Tibial artery (tissue), 4 donors: Measurements from ENCODE around the gene IGFBP4.

Experiments used
- DNase-seq, 2 donors: peaks; one replicate each; pipeline ENCODE4 v3.0.0-alpha.2; 2019
- H3K27ac ChIP-seq, 2 donors: fragments of 200-600 bp; sonication (generic) in 1 of 2; 1 replicate in 1 of 2; 2 replicates in 1 of 2; pipeline ENCODE4 v1.5.1; 2018 to 2019; ENCODE audit warnings: mild to moderate bottlenecking in 1 of 2
- H3K27me3 ChIP-seq, 2 donors: fragments of 200-600 bp; sonication (generic) in 1 of 2; one replicate each; pipeline versions ENCODE4 v1.5.1 to v1.6.0; 2016 to 2019
- H3K36me3 ChIP-seq, 3 donors: fragments of 200-600 bp; sonication (generic) in 2 of 3; one replicate each; pipeline ENCODE4 v1.5.1; 2016 to 2019; ENCODE audit warnings: mild to moderate bottlenecking in 2 of 3
- H3K4me1 ChIP-seq, 4 donors: fragments of 200-600 bp; sonication (generic) in 2 of 4; 1 replicate in 3 of 4; 2 replicates in 1 of 4; pipeline ENCODE4 v1.5.1; 2016 to 2019
- H3K4me3 ChIP-seq, 2 donors: fragments of 200-600 bp; sonication (generic) in 1 of 2; 1 replicate in 1 of 2; 2 replicates in 1 of 2; pipeline ENCODE4 v1.5.1; 2018 to 2019; ENCODE audit warnings: mild to moderate bottlenecking in 2 of 2
- H3K9me3 ChIP-seq, 3 donors: fragments of 200-600 bp; sonication (generic) in 1 of 3; one replicate each; pipeline ENCODE4 v1.5.1; 2016 to 2019
- intact Hi-C: fragments of 100-400 bp; cut with DNase I; formaldehyde crosslinking; loops from one replicate; pipeline ENCODE4 v1.15.0; 2023; ENCODE audit warnings: low total_unique reads
- TF ChIP-seq, protein P1 (sequence below), 2 experiments: fragments of 200-600 bp in 1 of 2; fragments of 450-650 bp in 1 of 2; IDR thresholded peaks; one replicate each; pipeline ENCODE4 v1.5.1; 2017 to 2019; ENCODE audit warnings: antibody characterized with exemption in 2 of 2, mild to moderate bottlenecking in 1 of 2, moderate library complexity in 1 of 2

IGFBP4 gene

DNA sequence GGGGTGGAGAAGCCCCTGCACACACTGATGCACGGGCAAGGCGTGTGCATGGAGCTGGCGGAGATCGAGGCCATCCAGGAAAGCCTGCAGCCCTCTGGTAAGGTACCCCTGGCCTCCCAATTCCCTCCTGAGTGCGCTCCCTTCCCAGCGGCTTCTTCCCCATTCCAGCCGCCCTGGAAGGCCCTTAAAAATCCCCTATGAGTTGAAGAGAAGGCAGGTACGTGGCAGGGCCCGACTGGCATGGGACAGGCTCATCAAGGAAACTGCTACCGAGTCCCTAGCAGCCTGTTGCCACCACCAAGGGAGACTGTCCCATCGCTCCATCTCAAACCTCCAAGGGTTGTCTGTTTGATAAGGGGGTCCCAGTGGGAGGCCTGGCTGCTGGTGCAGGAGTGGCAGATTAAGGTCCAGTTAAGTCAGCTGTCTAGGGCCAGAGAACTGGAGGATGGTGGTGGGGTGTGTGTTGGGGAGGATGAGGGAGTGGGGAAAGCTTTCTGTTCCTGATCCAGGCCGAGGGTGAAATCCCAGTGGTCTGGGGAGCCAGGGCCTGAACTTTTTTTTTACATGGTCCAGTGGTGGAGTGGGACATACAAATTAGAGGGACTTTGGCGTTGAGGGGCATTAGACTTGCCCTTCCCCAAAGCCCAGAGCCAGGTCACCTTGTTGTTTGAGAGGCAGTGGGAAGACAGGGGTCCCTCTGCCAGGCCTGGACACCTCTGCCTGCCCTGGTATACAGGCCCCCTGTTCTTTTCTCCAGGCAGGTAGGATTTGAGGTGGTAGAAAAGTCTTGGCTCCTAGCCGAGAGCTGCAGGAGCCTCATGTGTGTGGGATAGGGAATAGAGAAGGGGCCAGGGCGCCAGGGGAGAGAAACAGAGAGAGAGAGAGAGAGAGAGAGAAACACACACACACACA, 994 bp downstream of the IGFBP4 start:
- Histone ChIP-seq H3K4me1 (peaks cover 0 to 66% (median 53%) of the 10 kb centered on the region in 4 donors), H3K27me3 (no peaks in the 10 kb centered on the region), H3K36me3 (no peaks in the 10 kb centered on the region), H3K27ac (peak overlapping the region; percentile 94), H3K4me3 (peak overlapping the region; percentile 59 to 67), H3K9me3 (no peaks in the 10 kb centered on the region)
- DNase-seq: no peak
- TF ChIP-seq, protein P1, sequence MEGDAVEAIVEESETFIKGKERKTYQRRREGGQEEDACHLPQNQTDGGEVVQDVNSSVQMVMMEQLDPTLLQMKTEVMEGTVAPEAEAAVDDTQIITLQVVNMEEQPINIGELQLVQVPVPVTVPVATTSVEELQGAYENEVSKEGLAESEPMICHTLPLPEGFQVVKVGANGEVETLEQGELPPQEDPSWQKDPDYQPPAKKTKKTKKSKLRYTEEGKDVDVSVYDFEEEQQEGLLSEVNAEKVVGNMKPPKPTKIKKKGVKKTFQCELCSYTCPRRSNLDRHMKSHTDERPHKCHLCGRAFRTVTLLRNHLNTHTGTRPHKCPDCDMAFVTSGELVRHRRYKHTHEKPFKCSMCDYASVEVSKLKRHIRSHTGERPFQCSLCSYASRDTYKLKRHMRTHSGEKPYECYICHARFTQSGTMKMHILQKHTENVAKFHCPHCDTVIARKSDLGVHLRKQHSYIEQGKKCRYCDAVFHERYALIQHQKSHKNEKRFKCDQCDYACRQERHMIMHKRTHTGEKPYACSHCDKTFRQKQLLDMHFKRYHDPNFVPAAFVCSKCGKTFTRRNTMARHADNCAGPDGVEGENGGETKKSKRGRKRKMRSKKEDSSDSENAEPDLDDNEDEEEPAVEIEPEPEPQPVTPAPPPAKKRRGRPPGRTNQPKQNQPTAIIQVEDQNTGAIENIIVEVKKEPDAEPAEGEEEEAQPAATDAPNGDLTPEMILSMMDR (IDR thresholded peaks at IDR 0.05): peak in 1 of 2 experiments; percentile 0
- intact Hi-C loops: loop anchor here (5.0 kb wide), 2 partner anchors 88 to 113 kb away; no protein-coding TSS in a partner anchor

DNA sequence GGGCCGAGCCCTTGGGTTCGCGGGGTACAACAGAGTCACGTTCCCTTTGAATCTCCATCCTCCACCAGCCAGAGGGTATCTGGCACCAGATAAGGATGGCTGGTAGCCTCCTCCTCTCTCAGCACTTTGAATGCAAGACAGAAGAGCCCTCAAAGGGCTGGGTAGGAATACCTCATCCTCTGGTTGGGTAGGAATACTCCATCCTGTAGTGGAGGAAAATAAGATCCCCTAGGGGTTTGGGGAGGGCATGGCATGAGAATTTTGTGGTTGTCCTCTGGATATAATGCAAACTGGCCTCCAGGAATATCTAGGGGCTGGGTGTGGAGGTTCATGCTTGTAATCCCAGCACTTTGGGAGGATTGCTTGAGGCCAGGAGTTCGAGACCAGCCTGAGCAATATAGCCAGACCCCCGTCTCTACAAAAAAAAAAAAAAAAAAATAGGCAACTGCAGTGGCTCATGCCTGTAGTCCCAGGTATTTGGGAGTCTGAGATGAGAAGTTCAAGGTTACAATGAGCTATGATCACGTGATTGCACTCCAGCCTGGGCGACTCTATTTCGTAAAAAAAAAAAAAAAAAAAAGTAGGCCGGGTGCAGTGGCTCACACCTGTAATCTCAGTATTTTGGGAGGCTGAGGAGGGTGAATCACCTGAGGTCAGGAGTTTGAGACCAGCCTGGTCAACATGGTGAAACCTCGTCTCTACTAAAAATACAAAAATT, 2.7 kb downstream of the IGFBP4 start:
- no peaks in the 10 kb centered on the region for H3K27me3 ChIP-seq
- H3K9me3 ChIP-seq: no peaks in the 10 kb centered on the region
- H3K36me3 ChIP-seq: no peaks in the 10 kb centered on the region
- DNase-seq: no peak
- TF ChIP-seq, protein P1 (IDR thresholded peaks at IDR 0.05): peak; percentile 6 to 14
- H3K4me1 ChIP-seq: peaks cover 0 to 82% (median 65%) of the 10 kb centered on the region in 4 donors
- intact Hi-C loops: no loop called here
- peak overlapping the region; percentile 59 to 67 for H3K4me3 ChIP-seq
- peak overlapping the region; percentile 94 for H3K27ac ChIP-seq

DNA sequence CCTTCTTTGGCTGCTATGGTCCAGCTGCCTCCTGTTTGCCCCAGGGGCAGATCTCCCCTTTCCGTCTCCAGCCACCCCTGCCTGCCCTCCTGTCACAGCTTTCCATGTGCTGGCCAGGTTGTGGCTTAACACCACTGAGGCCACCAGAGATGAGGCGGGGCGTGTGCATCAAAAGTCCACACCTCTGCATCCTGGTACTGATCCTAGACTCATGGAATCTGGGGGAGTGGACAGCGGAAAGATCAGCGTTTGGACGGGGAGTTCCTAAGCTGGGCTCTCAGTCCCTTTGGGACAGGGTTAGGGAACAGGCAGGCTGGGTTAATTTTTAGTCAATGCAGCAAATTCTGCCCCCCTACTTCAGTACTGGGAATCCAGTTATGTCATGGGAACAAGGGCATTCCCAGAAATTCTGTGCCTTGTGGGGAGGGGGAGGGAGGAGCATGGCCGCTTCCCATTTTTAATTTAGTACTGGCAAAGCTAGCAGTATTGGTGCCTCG, 3.9 kb downstream of the IGFBP4 start:
- Histone ChIP-seq H3K4me3 (peak overlapping the region; percentile 4 to 67), H3K27ac (peak overlapping the region; percentile 80 to 94), H3K27me3 (no peaks in the 10 kb centered on the region), H3K9me3 (no peaks in the 10 kb centered on the region), H3K4me1 (peaks cover 0 to 92% (median 73%) of the 10 kb centered on the region in 4 donors), H3K36me3 (no peaks in the 10 kb centered on the region)
- TF ChIP-seq, protein P1 (IDR thresholded peaks at IDR 0.05): no peak
- intact Hi-C loops: no loop called here
- DNase-seq: no peak

DNA sequence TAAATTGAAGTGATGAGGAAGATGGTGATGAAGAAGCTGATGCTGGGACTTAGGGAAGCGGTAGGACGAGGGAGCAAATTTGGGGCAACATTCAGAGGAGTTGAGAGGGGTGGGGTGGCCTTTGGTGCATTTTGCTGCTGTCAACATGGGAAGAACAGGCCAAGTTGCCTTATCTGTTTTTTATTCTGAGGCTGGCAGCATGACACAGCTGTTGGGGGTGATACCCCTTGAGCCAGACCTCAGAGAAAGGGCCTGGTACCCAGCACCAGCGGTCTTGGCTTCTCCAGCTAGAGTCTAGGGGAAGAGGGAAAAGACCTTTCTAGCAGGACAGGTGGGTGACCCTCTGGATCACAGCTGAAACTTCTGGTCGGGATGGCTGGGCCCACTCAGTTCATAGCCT, 4.6 kb downstream of the IGFBP4 start:
- no peaks in the 10 kb centered on the region for H3K9me3 ChIP-seq
- H3K4me1 ChIP-seq: peaks cover 0 to 92% (median 73%) of the 10 kb centered on the region in 4 donors
- H3K27ac ChIP-seq: peak overlapping the region; percentile 80 to 94
- no peak for DNase-seq
- intact Hi-C loops: no loop called here
- TF ChIP-seq, protein P1 (IDR thresholded peaks at IDR 0.05): no peak
- H3K36me3 ChIP-seq: peaks cover 0 to 4% (median 3%) of the 10 kb centered on the region in 3 donors
- H3K4me3 ChIP-seq: peak overlapping the region in 1 of 2 donors; percentile 67
- no peaks in the 10 kb centered on the region for H3K27me3 ChIP-seq

DNA sequence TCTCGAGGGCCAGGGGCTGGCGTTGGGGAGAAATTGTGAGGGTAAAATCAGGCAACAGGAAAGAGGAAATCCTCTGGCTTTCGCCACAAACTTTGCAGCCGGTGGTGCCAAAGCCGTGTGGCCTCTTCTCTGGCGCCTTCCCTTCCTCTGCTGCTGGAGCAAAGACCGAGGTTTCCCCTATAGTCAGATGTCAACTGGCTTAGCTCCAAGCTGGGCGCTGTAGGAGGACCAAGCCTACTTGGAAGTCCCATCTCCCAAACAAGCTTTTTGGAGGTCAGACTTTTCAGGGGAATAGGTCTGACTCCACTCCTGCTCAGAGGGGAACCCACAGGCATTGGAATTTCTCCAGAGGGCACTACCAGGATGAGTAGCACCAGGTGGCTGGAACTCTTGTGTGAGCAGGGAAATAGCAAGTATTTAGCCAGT, 5.0 kb downstream of the IGFBP4 start:
- H3K36me3 ChIP-seq: peaks cover 0 to 8% (median 7%) of the 10 kb centered on the region in 3 donors
- peaks cover 0 to 94% (median 77%) of the 10 kb centered on the region in 4 donors for H3K4me1 ChIP-seq
- TF ChIP-seq, protein P1 (IDR thresholded peaks at IDR 0.05): no peak
- peak overlapping the region in 1 of 2 donors; percentile 67 for H3K4me3 ChIP-seq
- no peaks in the 10 kb centered on the region for H3K9me3 ChIP-seq
- intact Hi-C loops: no loop called here
- peak; percentile 75 to 83 for DNase-seq
- H3K27me3 ChIP-seq: no peaks in the 10 kb centered on the region
- peak overlapping the region; percentile 80 to 94 for H3K27ac ChIP-seq
